Activated T-cell treated with anti-CD3 and anti-CD28 coated beads for 1 hour (primary cell): ENCODE data around the gene GCLM.
"Not testable (repeated sequence)": the region's sequence is repeated elsewhere in the genome, so short reads cannot be mapped to it uniquely, and the experiment has no call there.

Experiments
- DNase-seq: peaks from one replicate; pipeline ENCODE4 v3.0.0-alpha.2; 2020; ENCODE audit warnings: low read depth

The GCLM gene

DNA sequence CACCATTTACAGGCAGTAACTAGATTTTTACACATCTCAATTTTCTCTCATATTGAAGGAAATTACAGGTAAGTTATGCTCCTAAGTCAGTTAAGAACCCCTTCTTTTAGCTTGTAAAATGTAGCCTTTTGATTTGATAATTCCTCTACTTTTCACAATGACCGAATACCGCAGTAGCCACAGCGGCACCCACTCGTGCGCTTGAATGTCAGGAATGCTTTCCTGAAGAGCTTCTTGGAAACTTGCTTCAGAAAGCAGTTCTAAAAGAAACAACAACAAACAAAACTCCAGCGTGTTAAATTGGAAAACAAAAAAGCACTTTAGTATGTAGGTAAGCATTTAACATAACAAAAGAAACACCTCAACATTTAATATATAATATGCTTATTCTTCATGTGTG is 20.3 kb downstream of the GCLM start:
- no peak for DNase-seq

DNA sequence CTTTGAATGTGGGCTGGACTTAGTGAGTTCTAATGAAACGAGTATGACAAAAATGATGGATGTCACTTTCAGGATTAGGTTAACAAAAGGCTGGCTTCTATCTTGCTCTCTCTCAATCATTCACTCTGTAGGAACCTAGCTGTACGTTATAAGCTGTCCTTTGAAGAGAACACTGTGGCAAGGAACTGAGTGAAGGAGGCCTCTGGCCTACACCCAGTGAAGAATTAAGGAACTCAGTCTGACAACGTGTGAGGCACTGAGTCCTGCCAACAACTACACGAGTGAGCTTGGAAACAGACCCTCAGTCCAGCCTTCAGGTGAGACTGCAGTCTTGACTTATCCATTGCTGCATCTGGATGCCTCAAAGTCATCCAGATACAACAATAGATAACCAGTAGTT is 27.0 kb downstream of the GCLM start:
- no peak for DNase-seq

DNA sequence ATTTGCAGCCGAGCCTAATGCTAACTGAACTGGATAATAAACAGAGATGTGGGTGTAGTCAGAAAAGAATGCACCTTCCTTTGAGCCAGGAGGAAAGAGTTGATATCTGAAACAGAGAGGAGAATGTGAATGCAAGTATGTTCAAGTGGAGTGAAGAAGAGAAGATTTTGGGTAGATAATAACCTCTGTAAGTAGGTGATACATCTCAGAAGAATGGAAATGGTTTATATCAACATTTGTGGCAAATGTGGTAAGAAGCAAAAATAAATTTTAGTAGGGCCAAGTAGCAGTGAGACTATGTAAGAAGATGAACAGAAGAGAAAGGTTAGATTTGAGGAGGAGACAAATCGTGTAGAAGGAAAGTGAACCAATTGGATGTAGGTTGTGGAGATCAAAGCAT is 28.5 kb downstream of the GCLM start:
- DNase-seq = no peak

DNA sequence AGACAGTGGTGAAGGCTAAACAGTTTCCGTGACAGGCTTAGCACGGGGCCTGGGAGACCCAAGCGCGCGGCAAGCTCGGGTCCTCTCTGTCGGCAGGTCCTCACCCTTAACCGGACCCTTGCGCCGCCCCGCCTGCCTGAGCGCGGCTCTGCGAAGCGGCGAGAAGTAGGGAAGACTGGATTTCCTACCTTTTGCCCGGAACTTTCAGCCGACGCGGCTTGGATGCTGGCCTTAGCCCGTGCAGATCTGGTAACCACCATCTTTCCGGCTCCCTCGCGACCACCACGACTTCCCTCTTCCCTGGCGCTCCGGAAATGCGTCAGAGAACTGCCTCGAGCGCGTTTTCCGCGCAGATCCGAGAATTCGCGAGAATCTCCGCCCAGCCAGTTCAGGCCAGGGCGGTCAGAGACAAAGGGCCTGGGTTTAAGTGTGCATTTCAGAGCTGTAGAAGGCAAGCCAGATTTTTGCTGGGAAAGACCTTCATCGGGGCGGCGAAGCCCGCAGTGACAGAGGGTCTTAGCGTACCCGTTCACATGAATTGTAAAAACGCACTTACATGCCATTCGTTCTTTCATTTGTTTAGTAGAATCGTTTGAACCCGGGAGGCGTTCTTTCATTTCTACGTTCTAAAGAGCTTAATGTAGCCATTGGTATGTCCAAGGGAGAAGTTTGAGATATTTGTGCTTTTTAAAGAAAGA is 30.2 kb downstream of the GCLM start, which contains the start of gene DNTTIP2:
Gene DNTTIP2, minus strand, starts transcription at position 318 of the 698 bp plus-strand sequence. Its CDS starts 58 bp downstream, at position 260.
- peak; percentile 79 for DNase-seq

DNA sequence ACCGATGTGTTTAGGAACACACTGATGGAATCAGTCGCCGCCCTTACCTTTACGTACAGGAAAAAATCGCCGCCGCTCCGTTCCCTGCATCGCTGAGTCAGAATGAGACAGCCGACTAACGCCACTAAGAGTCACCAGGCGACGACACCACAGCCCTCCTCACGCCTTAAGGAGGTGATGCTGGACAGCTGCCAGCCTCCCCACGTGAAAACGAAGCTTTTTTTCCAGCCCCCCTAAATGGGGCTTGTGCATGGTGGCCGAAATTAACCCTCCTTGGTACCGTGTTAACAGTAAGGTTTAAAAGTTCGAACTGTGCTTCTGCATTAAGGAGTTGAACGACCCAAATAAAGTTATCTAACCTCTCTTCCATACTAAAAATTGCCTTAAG is 30.7 kb downstream of the GCLM start:
- DNase-seq = peak; percentile 54

DNA sequence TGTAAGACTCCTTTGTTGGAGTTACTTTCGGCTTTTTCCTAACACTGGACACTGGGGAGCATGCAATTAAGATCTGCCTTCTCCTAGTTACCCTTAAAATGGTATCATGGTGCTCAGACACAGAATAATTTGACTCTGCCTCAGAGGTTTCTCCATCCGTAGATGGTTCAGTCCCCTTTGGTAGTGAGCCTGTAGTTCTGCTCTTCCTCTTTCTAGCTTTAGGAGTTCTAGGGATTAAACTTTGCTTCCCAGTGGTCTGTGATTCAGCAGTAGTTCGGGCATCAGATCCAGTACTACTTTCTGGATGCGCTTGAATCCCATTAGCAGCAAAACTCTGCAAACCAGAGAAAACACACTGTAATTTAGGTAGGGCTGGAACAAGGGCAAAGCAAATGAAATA is 31.7 kb downstream of the GCLM start:
- DNase-seq = no peak

DNA sequence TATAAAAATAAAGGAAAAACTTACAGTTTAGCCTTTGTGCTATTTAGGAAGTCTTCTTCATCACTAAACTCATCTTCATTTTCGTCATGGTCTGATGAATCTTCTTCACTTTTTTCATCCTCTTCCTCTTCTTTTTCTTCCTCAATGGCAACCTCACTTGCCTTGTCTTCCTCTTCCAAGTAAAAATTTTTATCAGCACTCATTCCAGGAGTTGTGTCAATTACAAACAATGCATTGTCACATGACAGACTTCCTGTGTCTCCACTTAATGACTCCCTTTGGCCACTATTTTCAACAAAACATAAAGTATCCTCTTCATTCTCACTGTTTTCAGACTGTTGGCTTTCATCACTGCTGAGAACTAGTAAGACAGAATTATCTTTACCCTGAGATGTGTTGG is 33.0 kb downstream of the GCLM start:
- DNase-seq = no peak

DNA sequence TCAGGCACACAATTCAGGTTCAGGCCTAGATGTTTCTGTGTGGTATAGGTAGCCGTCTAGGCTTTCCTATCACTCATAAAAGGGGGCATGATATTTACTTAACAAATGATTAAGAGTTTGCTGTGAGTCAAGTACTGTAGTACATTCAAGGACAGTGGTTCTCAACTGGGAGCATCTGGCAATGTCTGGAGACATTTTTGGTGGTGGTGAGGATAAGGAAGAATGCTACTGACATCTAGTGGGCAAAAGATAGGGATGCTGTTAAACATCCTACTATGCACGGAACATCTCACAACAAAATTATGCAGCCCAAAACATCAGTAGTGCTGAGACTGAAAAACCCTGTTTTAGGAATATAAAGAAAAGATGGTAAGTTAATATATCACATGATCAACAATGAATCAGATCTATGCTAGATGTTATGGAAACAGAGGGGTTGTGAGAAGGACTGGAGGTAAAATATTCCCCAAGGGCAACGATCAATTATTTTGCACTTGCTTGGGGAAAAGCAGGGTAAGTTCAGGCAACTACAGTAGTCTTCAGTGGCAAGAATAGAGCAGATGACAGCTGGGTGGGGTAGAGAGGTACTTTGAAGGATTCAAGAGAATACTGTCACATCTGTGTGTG is 35.1 kb downstream of the GCLM start:
- no peak for DNase-seq

DNA sequence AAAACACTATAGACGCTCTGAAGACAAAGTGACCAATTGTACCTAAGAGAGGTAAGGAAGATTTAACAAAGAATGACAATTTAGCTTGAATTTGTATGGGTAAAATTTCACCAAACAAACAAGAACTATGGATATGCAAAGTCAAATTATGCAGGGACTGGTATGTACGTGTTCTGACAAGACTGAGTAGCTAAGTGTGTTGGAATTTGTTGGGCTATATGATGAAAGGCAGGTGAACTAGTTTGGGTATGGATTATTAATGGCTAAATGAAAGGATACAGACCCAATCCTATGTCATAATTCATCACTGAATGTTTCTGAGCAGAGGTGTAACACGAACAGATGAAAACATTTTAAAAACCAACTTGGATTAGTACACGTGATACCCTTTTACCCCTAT is 37.9 kb downstream of the GCLM start:
- no peak for DNase-seq

DNA sequence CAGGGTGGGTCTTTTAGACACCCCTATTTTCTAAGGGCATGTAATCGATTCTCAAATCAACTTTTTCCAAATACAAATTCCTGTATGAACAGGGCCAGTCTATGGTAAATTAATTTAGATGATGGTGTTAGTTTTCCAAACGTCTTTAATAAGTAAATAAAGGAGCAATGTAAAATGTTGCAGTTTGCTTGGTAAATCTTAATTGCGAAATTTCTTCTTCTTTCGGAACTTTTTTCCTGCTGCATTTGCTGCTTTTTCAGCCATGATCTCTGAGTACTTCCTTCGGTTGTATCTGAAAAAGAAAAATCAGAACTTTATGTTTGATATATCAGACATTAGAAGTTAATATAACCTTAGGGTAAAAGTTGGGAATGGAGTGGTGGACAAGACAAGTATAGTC is 39.6 kb downstream of the GCLM start:
- no peak for DNase-seq

DNA sequence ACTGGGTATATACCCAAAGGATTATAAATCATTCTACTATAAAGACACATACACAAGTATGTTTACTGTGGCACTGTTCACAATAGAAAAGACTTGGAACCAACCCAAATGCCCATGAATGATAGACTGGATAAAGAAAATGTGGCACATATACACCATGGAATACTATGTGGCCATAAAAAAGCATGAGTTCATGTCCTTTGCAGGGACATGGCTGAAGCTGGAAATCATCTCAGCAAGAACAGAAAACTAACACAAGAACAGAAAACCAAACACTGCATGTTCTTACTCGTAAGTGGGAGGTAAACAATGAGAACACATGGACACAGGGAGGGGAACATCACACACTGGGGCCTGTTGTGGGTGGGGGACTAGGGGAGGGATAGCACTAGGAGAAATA is 40.7 kb downstream of the GCLM start:
- DNase-seq = not testable (repeated sequence)

DNA sequence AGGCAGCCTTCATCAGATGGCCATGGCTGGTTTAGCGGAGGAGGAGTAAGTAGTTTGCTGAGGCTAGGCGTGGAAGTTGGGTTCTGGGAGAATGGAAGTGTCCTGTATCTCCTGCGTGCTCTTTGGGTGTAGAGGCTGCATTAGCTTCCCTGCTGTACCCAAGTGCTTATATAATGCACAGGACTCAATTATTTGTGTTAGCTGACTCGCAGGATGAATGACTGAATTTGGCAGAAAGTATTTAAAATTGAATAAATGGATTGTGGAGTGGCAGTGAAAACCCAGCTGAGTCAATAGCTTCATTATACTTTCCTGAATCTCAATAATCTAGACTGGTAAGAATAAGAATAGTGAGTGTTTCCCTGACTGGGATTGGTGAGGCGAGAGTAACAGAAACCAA is 44.0 kb downstream of the GCLM start:
- DNase-seq = no peak

DNA sequence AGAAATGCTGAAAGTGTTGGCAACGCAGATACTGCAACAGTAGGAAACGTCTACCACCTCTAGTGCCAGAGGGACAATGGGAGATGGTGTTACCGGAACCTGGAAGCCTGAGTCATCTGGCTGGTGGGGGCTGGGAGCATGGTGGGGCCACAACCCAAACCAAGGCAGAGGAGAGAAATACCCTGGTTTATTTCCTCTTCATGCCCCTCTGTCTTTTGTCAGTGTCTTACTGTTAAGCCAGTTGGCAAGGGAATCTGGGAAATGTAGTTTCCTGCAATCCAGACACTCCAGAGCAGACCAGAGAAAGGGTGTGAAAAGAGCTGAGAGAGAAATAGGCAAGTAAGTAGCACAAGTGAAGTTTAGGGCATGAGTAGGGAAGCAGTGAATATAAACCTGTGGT is 45.1 kb downstream of the GCLM start:
- no peak for DNase-seq

DNA sequence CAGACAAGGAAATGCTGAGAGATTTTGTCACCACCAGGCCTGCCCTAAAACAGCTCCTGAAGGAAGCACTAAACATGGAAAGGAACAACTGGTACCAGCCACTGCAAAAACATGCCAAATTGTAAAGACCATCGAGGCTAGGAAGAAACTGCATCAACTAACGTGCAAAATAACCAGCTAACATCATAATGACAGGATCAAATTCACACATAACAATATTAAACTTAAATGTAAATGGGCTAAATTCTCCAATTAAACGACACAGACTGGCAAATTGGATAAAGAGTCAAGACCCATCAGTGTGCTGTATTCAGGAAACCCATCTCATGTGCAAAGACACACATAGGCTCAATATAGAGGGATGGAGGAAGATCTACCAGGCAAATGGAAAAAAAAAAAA is 51.6 kb downstream of the GCLM start:
- not testable (repeated sequence) for DNase-seq

DNA sequence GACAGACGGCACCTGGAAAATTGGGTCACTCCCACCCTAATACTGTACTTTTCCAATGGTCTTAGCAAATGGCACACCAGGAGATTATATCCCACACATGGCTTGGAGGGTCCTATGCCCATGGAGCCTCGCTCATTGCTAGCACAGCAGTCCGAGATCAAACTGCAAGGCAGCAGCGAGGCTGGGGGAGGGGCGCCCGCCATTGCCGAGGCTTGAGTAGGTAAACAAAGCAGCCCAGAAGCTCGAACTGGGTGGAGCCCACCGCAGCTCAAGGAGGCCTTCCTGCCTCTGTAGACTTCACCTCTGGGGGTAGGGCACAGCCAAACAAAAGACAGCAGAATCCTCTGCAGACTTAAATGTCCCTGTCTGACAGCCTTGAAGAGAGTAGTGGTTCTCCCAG is 53.2 kb downstream of the GCLM start:
- DNase-seq = not testable (repeated sequence)

DNA sequence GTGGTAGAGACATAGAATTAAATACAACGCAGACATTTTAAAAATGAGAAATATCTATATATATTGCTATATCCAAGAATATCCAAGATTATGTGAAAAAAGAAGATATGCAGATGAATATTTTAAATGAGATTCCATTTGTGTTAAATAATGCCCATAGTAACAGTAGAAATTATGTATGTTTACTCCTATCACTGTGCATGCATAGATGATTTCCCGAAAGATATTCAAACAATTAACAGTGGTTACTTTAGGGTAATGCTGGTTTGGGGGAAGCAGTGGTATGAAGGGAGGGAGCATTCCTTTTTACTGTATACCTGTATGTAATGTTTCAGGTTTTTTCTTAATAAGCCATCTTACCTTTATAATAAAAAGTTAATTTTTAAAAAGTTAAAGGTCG is 55.3 kb downstream of the GCLM start:
- no peak for DNase-seq

DNA sequence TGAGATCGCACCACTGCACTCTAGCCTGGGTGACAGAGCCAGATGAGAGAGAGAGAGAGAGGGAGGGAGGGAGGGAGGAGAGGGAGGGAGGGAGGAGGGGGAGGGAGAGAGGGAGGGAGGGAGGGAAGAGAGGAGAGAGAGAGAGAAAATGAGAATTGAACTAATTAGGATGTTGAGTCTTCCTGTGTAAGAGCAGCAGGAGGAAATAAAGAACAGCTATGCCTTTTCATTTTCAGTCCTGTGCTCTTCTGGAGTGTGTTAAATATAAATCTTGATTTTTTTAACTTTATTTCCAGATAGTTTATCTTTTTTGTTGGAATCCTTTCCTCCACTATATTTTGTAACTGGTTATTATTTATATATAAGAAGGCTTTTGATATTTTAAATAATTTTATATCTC is 57.4 kb downstream of the GCLM start:
- DNase-seq = no peak

DNA sequence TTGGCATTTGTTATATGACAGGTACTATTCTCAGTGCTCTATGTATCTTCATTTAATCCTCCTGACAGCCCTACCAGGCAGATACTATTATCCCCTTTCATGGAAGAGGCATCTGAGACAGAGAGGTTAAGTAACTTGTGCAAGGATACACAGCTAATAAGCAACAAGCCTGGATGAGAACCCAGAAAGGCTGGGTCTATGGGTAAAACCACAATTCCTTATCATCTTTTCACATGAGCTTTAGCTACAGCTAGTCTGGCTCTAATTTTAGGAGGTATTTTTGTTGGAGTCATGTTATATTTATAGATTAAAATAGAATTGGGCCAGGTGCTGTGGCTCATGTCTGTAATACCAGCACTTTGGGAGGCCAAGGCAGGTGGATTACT is 57.9 kb downstream of the GCLM start:
- no peak for DNase-seq

DNA sequence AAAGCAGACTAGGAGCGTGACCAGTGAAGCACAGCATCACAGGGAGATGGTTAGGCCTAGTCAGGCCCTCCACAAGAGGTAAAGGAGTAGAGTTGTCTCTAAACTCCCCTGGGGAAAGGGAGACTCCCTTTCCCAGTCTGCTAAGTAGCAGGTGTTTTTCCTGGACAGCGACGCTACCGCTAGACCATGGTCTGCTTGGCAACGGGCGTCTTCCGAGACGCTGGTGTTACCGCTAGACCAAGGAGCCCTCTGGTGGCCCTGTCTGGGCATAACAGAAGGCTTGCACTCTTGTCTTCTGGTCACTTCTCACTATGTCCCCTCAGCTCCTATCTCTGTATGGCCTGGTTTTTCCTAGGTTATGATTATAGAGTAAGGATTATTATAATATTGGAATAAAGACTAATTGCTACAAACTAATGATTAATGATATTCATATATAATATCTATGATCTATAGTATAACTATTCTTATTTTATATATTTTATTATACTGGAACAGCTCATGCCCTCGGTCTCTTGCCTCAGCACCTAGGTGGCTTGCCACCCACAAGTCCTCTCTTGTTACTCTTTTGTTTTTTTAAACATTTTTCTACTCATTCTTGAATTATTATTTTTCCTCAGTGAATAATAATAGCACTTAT is 58.4 kb downstream of the GCLM start:
- not testable (repeated sequence) for DNase-seq

DNA sequence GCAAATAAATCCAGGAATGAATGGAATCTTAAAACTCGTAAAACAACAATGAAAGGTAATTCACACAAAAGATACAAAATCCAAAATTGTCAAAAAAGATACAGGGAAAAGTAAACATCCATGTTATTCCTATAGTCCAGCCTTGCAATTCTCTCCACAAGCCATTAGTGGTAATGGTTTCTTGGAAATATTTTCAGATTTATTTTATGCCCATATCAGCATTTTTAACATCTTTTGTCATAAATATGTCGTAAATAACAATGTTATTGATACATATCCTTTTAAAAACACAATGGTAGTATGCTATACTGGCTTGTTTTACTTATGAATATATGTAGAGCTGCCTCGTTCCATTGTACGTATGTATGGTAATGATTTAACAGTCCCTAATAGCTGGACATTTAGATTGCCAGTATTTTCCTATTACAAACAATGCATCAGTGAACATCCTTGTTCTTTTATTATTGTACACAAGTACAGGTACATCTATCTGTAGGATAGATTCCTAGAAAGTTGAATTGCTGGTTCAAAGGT is 60.8 kb downstream of the GCLM start:
- no peak for DNase-seq

DNA sequence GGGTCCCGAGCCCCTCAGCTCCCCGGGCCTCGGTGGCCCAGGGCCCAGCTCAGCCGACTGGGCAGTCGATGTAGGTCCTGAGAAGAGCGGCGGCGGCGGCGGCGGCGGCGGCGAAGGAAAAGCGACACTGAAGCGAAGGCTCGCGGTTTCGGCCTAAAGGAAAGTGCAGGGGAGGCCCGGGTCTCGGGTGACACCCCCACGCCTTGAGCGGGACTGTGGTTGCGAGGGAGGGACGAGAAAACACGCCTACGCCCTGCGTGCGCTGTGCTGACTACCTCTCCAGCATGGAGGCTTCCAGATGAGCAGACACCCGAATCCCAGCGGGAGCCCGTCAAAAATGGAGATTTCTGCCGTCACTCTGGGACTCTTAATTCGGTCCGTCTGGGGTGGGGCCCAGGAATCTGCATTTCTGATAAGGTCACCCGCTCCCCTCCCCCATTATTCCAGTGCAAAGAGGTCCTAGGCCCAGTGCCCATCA is 61.4 kb downstream of the GCLM start:
- peak; percentile 60 for DNase-seq

DNA sequence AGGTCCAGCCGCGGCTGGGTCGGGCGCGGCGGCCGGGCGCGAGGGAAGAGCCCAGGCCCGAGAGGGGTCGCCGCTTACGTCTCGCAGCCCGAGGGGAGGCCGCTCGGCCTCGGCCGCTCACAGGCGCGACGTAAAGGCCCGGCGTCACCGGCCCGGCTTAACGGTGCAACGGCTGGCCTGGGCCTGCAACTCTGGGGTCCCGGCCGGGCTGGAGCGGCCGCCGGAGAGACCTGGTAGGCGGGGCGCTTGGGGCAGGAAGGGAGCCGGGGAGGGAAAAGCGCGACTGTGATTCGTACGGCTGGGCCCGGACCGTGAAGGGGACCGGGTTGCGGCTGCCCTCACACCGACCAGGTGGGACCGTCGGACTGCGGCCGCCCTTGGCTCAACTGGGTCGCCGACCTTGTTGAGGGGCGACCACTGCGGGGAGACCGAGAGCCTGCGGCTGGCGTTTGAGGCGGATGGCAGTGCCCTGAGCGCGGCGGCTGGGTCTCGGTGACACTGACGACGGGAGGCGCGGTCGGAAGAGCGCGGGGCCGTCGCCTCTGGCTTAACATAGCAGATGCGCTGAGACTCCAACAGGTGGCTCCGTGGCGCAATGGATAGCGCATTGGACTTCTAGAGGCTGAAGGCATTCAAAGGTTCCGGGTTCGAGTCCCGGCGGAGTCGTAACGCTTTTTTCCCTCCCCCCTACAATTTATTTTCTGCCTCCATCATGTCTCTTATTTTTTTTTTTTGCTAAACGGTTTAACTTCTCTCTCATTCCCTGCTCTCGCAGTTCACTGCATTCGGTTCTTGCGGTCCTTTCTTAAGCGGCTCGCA is 62.0 kb downstream of the GCLM start:
- DNase-seq = peak; percentile 83
